Stimulated activated CD4-positive, alpha-beta T cell treated with anti-CD3 and anti-CD28 coated beads, TNF-alpha, amount 100 ng/mL, for 24 hours (primary cell): Measurements from ENCODE around the gene NCL.
"Not testable (repeated sequence)": the region's sequence is repeated elsewhere in the genome, so short reads cannot be mapped to it uniquely, and the experiment has no call there.

Source experiments
- DNase-seq, 3 experiments: peaks; one replicate each; pipeline ENCODE4 v3.0.0-alpha.2; 2020; ENCODE audit warnings: low read depth in 3 of 3

NCL gene

GRCh38 chr2:231405601-231406367 lies 58.5 kb downstream of the NCL start:
- DNase-seq: peak in 1 of 3 experiments; percentile 22

GRCh38 chr2:231404183-231404578 lies 60.1 kb downstream of the NCL start:
- not testable (repeated sequence) for DNase-seq
